GM23248 (cell line): ENCODE measurements around the gene ABCC1. TPM values are rescaled to one million over a fixed set of nuclear protein-coding genes. Genes with fewer than 3 reads are reported as not detected.

Source experiments
- DNase-seq: peaks from one replicate; pipeline ENCODE4 v3.0.0-alpha.2; 2015
- H2AFZ ChIP-seq: fragments of 200-600 bp; sonication (generic); 2 replicates; pipeline ENCODE4 v1.6.1; 2016; ENCODE audit warnings: antibody characterized with exemption
- H3F3A ChIP-seq: fragments of 200-600 bp; sonication (generic); 2 replicates; pipeline ENCODE4 v1.6.1; 2016; ENCODE audit warnings: mild to moderate bottlenecking, antibody characterized with exemption, mixed run types; ENCODE audit not compliant: insufficient read depth
- H3K27ac ChIP-seq: fragments of 200-600 bp; sonication (generic); 2 replicates; pipeline ENCODE4 v1.5.1; 2016; ENCODE audit warnings: mild to moderate bottlenecking
- H3K27me3 ChIP-seq: fragments of 200-600 bp; sonication (generic); replicated peaks from 2 replicates; pipeline ENCODE4 v1.6.1; 2016; ENCODE audit warnings: mild to moderate bottlenecking; ENCODE audit not compliant: insufficient read depth
- H3K36me3 ChIP-seq: fragments of 200-600 bp; sonication (generic); 2 replicates; pipeline ENCODE4 v1.6.1; 2016; ENCODE audit warnings: low read depth, mild to moderate bottlenecking
- H3K4me1 ChIP-seq: fragments of 200-600 bp; sonication (generic); 2 replicates; pipeline ENCODE4 v1.6.1; 2016; ENCODE audit warnings: mild to moderate bottlenecking; ENCODE audit not compliant: insufficient read depth
- H3K4me2 ChIP-seq: fragments of 200-600 bp; sonication (generic); one replicate; pipeline ENCODE4 v1.6.1; 2016; ENCODE audit warnings: mild to moderate bottlenecking; ENCODE audit not compliant: unreplicated experiment
- H3K4me3 ChIP-seq: fragments of 200-600 bp; sonication (generic); 2 replicates; pipeline ENCODE4 v1.5.1; 2016; ENCODE audit warnings: mild to moderate bottlenecking
- H3K79me2 ChIP-seq: fragments of 200-600 bp; sonication (generic); 2 replicates; pipeline ENCODE4 v1.6.1; 2016; ENCODE audit warnings: mild to moderate bottlenecking; ENCODE audit not compliant: insufficient read depth
- H3K9ac ChIP-seq: fragments of 200-600 bp; sonication (generic); 2 replicates; pipeline ENCODE4 v1.6.1; 2016; ENCODE audit warnings: mild to moderate bottlenecking
- H3K9me2 ChIP-seq: fragments of 200-600 bp; sonication (generic); 2 replicates; pipeline ENCODE4 v1.6.1; 2016; ENCODE audit warnings: mixed run types, mild to moderate bottlenecking, moderate library complexity; ENCODE audit not compliant: insufficient read depth
- H3K9me3 ChIP-seq: fragments of 200-600 bp; sonication (generic); one replicate; pipeline ENCODE4 v1.6.1; 2017; ENCODE audit warnings: low read depth
- H4K20me1 ChIP-seq: fragments of 200-600 bp; sonication (generic); 2 replicates; pipeline ENCODE4 v1.6.0; 2016; ENCODE audit not compliant: insufficient read depth
- EZH2 ChIP-seq: fragments of 200-600 bp; sonication (generic); IDR thresholded peaks from 2 replicates; pipeline ENCODE4 v1.6.1; 2018; ENCODE audit warnings: antibody characterized with exemption, mild to moderate bottlenecking; ENCODE audit not compliant: insufficient read depth, poor library complexity, severe bottlenecking
- EZH2phosphoT487 ChIP-seq: fragments of 200-600 bp; sonication (generic); IDR thresholded peaks from 2 replicates; pipeline ENCODE4 v1.6.1; 2018; ENCODE audit warnings: antibody characterized with exemption, moderate library complexity, mild to moderate bottlenecking, low read depth; ENCODE audit not compliant: insufficient read depth
- WGBS, 2 experiments: methylation state at CpG; one replicate each; pipeline ENCODE4 v1.1.6; 2015 to 2017; ENCODE audit warnings: low lambda C conversion rate in 2 of 2, low coverage in 1 of 2; ENCODE audit errors: missing lambda C conversion rate in 2 of 2; 5-methylcytosine and 5-hydroxymethylcytosine counted together
- in situ Hi-C: fragments of 300-500 bp; cut with MboI; formaldehyde crosslinking; loops from 2 replicates; pipeline ENCODE4 v1.15.0; 2020
- polyA plus RNA-seq: library from polyadenylated mRNA; unstranded; fragments of >200 nt; fragmentation: Nextera tagmentation; extraction: Ambion mirVana; gene quantifications from 2 replicates; pipeline ENCODE4 v1.2.1, GENCODE V29; 2016
- total RNA-seq: library from RNA; depleted of rRNA; stranded (reverse); fragments of >200 nt; shearing (Covaris generic); gene quantifications from 2 replicates; pipeline ENCODE4 v1.2.3, GENCODE V29; 2014

ABCC1 gene
- total and polyA plus RNA-seq, 2 experiments from 2014 or later, result 16.2 to 25.5 TPM

GRCh38 chr16:15947983-15948509, 1.4 kb upstream of the ABCC1 start:
- H3K27ac ChIP-seq, result no peak overlapping the region
- H4K20me1 ChIP-seq, result no peaks in the 10 kb centered on the region
- H3K9me2 ChIP-seq, result no peaks in the 10 kb centered on the region
- DNase-seq, result no peak
- H3K9me3 ChIP-seq, result no peaks in the 10 kb centered on the region
- peaks cover 33% of the 10 kb centered on the region for H3K4me1 ChIP-seq
- H3F3A ChIP-seq, result peaks cover 30% of the 10 kb centered on the region
- H2AFZ ChIP-seq, result no peak overlapping the region
- no peak overlapping the region for H3K9ac ChIP-seq
- in situ Hi-C loops, result no loop called here
- peaks cover 41% of the 10 kb centered on the region for H3K79me2 ChIP-seq
- no peaks in the 10 kb centered on the region for H3K27me3 ChIP-seq
- no peak overlapping the region for H3K4me2 ChIP-seq
- H3K4me3 ChIP-seq, result no peak overlapping the region
- WGBS, 2 experiments, result 96 to 100% methylated on average over 4 of the region's 4 CpGs
- TF ChIP-seq EZH2, result no peak
- TF ChIP-seq EZH2phosphoT487, result no peak
- H3K36me3 ChIP-seq, result no peaks in the 10 kb centered on the region

- no peaks in the 10 kb centered on the region for H3K9me2 ChIP-seq
- H3K27me3 ChIP-seq, result no peaks in the 10 kb centered on the region
- peaks cover 30% of the 10 kb centered on the region for H3F3A ChIP-seq
- peak overlapping the region; percentile 83 for H3K4me2 ChIP-seq
- TF ChIP-seq EZH2, result no peak
- no peak for TF ChIP-seq EZH2phosphoT487
- in situ Hi-C loops, result no loop called here
- H3K79me2 ChIP-seq, result peaks cover 48% of the 10 kb centered on the region
- H3K9me3 ChIP-seq, result no peaks in the 10 kb centered on the region
- peak overlapping the region; percentile 70 for H3K27ac ChIP-seq
- H3K4me1 ChIP-seq, result peaks cover 33% of the 10 kb centered on the region
- no peak for DNase-seq
- H3K36me3 ChIP-seq, result no peaks in the 10 kb centered on the region
- H3K9ac ChIP-seq, result peak overlapping the region; percentile 90
- peak overlapping the region; percentile 76 for H3K4me3 ChIP-seq
- H2AFZ ChIP-seq, result peak overlapping the region; percentile 88
- WGBS, 2 experiments, result 81 to 83% methylated on average over 18 of the region's 18 CpGs
- H4K20me1 ChIP-seq, result no peaks in the 10 kb centered on the region
These were observed 745 bp upstream of the ABCC1 start for GRCh38 chr16:15948532-15949209.

- H3K4me3 ChIP-seq, result peak overlapping the region; percentile 76
- H3K9me3 ChIP-seq, result no peaks in the 10 kb centered on the region
- whole genome bisulfite sequencing, 2 experiments, result 1 to 2% methylated on average over 18 of the region's 18 CpGs
- in situ Hi-C loops, result no loop called here
- H3K79me2 ChIP-seq, result peaks cover 64% of the 10 kb centered on the region
- H3K9ac ChIP-seq, result peak overlapping the region; percentile 99
- peak; percentile 70 for DNase-seq
- H3K36me3 ChIP-seq, result no peaks in the 10 kb centered on the region
- peak overlapping the region; percentile 94 for H3K4me2 ChIP-seq
- peaks cover 39% of the 10 kb centered on the region for H3K4me1 ChIP-seq
- TF ChIP-seq EZH2phosphoT487 (no peak), EZH2 (no peak)
- H3F3A ChIP-seq, result peaks cover 30% of the 10 kb centered on the region
- peak overlapping the region; percentile 33 for H2AFZ ChIP-seq
- no peaks in the 10 kb centered on the region for H3K9me2 ChIP-seq
- H3K27me3 ChIP-seq, result no peaks in the 10 kb centered on the region
- no peaks in the 10 kb centered on the region for H4K20me1 ChIP-seq
- peak overlapping the region; percentile 89 for H3K27ac ChIP-seq
These were observed 892 bp downstream of the ABCC1 start for GRCh38 chr16:15950161-15950854.

GRCh38 chr16:15950869-15951268, 1.5 kb downstream of the ABCC1 start:
- in situ Hi-C loops, result no loop called here
- H3K36me3 ChIP-seq, result no peaks in the 10 kb centered on the region
- DNase-seq, result no peak
- H3K4me1 ChIP-seq, result peaks cover 33% of the 10 kb centered on the region
- TF ChIP-seq EZH2phosphoT487, result no peak
- no peak for TF ChIP-seq EZH2
- peak overlapping the region; percentile 99 for H3K9ac ChIP-seq
- H3K9me2 ChIP-seq, result no peaks in the 10 kb centered on the region
- peaks cover 24% of the 10 kb centered on the region for H3F3A ChIP-seq
- 0 out of 2 replicates have a peak, but pooled peaks cover 4% of the 10 kb centered on the region for H4K20me1 ChIP-seq
- H3K9me3 ChIP-seq, result no peaks in the 10 kb centered on the region
- peaks cover 70% of the 10 kb centered on the region for H3K79me2 ChIP-seq
- peak overlapping the region; percentile 94 for H3K4me2 ChIP-seq
- peak overlapping the region; percentile 33; the same call in 1 of the 2 replicates for H2AFZ ChIP-seq
- H3K27me3 ChIP-seq, result no peaks in the 10 kb centered on the region
- peak overlapping the region; percentile 76 for H3K4me3 ChIP-seq
- H3K27ac ChIP-seq, result peak overlapping the region; percentile 89
